GOT3 (cell line): ENCODE results near the gene TTLL3.
"Not testable (repeated sequence)": the region's sequence is repeated elsewhere in the genome, so short reads cannot be mapped to it uniquely, and the experiment has no call there.

ENCODE experiments used
- DNase-seq: peaks from one replicate; lab custom pipeline; 2025; ENCODE audit warnings: mixed read lengths; lab: John Stamatoyannopoulos, UW

TTLL3 gene

GRCh38 chr3:9809615-9810432 is at the start of gene TTLL3:
Gene TTLL3, plus strand, starts transcription at chr3:9810262. Its CDS starts 400 bp downstream, at chr3:9810662.
- DNase-seq = peak; percentile 10

- DNase-seq = no peak
These were observed 49.1 kb upstream of the TTLL3 start for GRCh38 chr3:9760779-9761505.

GRCh38 chr3:9761919-9762318 is 48.1 kb upstream of the TTLL3 start:
- DNase-seq = no peak

- no peak for DNase-seq
These were observed 47.2 kb upstream of the TTLL3 start for GRCh38 chr3:9762871-9763270.

- no peak for DNase-seq
These were observed 44.2 kb upstream of the TTLL3 start for GRCh38 chr3:9765865-9766264.

GRCh38 chr3:9767418-9767817 is 42.6 kb upstream of the TTLL3 start:
- DNase-seq = no peak

GRCh38 chr3:9768141-9768775 is 41.8 kb upstream of the TTLL3 start:
- DNase-seq = no peak

- no peak for DNase-seq
These were observed 41.0 kb upstream of the TTLL3 start for GRCh38 chr3:9769012-9769411.

- DNase-seq = peak; percentile 21
These were observed 40.4 kb upstream of the TTLL3 start, which contains the start of gene CAMK1 for GRCh38 chr3:9769426-9770275. Gene CAMK1, minus strand, starts transcription at chr3:9769947. Its CDS starts 2,198 bp downstream, at chr3:9767749.

GRCh38 chr3:9770276-9770812 is 39.7 kb upstream of the TTLL3 start:
- no peak for DNase-seq

- DNase-seq = not testable (repeated sequence)
These were observed 39.1 kb upstream of the TTLL3 start for GRCh38 chr3:9771007-9771406.

- no peak for DNase-seq
These were observed 33.0 kb upstream of the TTLL3 start for GRCh38 chr3:9776896-9777693.

GRCh38 chr3:9777694-9778021 is 32.4 kb upstream of the TTLL3 start:
- DNase-seq = no peak

- DNase-seq = peak; percentile 24
These were observed 31.7 kb upstream of the TTLL3 start for GRCh38 chr3:9778143-9779074.

GRCh38 chr3:9779075-9779593 is 30.9 kb upstream of the TTLL3 start:
- no peak for DNase-seq

- DNase-seq = no peak
These were observed 30.2 kb upstream of the TTLL3 start for GRCh38 chr3:9779721-9780457.

- no peak for DNase-seq
These were observed 29.6 kb upstream of the TTLL3 start for GRCh38 chr3:9780458-9780812.

- DNase-seq = no peak
These were observed 29.2 kb upstream of the TTLL3 start for GRCh38 chr3:9780910-9781309.

GRCh38 chr3:9781551-9781950 is 28.5 kb upstream of the TTLL3 start:
- no peak for DNase-seq
